HG03439 (cell line): ENCODE results near the gene ATAD2B.
"Not testable (repeated sequence)": the region's sequence is repeated elsewhere in the genome, so short reads cannot be mapped to it uniquely, and the experiment has no call there.

Experiments
- ATAC-seq: cut with Tn5 transposase; IDR thresholded peaks from one replicate; pipeline ENCODE4 v1.9.1; 2021; ENCODE audit warnings: mild to moderate bottlenecking, moderate library complexity; ENCODE audit not compliant: unreplicated experiment

ATAD2B gene

GRCh38 chr2:23753291-23754010 lies 173.5 kb downstream of the ATAD2B start:
- ATAC-seq = no peak

- ATAC-seq = no peak
These were observed 175.1 kb downstream of the ATAD2B start for GRCh38 chr2:23751747-23752265.

DNA sequence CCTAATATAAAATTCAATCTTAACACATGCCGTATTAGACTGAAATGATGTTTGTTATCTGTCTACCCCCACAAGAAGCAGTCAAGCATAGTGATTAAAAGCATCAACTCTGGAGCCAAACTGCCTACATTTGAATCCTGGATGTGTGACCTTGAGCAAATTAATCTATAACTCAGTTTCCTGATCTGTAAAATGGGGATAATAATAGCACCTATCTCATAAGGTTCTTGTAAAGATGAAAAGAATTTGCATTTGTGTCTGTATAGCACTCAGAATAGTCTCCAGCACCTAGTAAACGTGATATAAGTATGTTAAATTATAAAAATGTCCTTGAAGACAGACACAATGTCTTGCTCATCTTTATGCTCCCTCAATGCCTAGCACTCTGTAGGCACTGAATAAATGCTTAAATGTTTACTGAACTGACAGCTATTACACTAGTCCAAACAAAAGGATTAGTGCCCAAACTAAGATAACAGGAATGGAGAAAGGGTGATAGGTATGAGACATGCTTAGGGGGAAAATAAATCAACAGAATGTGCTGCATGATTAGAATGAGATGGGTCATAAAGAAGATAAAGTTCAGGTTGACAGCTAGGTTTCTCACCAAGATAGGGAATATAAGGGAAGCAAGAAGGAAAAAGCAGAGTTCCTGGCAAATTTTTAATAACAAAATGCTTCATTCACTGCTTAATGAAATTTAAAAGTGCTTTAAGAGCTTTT lies 180.6 kb downstream of the ATAD2B start:
- ATAC-seq = no peak

DNA sequence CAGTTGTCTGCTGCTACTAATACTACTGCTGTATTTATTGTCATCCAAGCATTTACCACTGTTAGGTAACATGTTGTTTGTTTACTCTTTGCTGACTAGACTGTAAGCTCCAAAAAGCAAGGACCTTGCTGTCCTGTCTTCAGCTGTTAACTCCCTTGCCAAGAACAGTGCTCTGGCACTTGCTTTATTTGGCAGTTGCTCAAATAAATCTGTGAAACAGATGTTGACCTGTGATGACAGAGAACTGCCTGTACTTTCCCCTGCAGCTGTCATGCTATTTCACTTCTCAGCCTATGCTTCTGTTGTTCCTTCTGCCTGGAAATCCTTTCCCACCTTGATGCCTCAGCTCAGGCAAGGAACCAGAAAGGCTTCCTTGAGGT lies 181.2 kb downstream of the ATAD2B start:
- no peak for ATAC-seq

GRCh38 chr2:23745068-23745725 lies 181.7 kb downstream of the ATAD2B start:
- ATAC-seq = no peak

DNA sequence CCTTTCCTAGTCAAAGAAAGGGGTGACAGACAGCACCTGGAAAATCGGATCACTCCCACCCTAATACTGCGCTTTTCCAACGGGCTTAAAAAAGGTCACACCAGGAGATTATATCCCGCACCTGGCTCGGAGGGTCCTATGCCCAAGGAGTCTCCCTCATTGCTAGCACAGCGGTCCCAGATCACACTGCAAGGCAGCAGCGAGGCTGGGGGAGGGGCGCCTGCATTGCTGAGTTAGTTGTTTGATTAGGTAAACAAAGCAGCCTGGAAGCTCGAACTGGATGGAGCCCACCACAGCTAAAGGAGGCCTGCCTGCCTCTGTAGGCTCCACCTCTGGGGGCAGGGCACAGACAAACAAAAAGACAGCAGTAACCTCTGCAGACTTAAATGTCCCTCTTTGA lies 190.1 kb downstream of the ATAD2B start:
- ATAC-seq = not testable (repeated sequence)

GRCh38 chr2:23734416-23734815 lies 192.5 kb downstream of the ATAD2B start:
- ATAC-seq = no peak

DNA sequence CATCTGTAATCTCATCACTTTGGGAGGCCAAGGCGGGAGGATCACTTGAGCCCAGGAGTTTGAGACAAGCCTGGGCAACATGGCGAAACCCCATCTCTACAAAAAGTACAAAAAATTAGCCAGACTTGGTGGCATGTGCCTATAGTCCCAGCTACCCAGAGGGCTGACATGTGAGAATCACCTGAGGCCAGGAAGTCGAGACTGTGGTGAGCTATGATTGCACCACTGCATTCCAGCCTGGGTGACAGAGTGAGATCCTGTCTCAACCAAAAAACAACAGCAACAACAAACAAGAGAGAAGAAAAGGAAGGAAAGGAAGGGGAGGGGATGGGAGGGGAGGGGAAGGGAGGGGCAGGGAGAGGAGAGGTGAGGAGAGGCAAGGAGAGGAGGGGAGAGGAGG lies 203.9 kb downstream of the ATAD2B start:
- ATAC-seq = not testable (repeated sequence)

- ATAC-seq = no peak
These were observed 204.7 kb downstream of the ATAD2B start for GRCh38 chr2:23722255-23722654.

- no peak for ATAC-seq
These were observed 205.5 kb downstream of the ATAD2B start for GRCh38 chr2:23721454-23721826.

DNA sequence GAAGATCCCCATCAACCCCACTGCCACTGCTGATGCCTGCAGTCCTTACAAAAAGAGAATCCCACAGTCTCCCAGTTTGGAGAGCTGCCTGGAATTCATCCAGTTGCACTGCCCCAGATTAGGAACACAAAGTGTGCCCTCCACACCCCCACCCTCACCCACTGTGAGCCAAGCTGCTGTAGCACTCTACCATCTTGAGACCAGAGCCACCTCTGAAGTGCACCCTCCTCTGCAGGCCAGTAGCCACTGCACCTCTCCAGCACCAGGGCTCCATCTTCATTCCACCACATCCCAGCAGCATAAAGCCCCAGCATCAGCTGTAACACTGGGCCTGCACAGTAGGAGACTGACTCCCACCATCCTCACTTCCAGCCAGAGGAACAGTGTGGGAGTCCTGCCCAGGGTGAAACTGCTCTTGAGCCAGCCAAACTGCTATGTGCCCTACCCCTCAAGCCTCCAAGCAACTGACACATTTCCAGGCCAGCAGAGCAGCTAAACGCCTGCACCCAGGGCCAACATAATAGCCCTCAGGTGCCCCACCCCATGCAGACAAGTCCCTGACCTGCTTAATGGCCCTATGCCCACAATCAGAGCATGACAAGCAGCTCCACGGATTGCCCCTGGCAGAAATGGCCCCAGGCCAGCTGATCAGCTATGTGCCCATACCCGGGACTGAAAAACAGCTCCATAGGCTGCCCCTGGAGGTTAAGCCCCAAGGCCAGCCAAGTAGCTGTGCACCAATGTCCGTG lies 206.0 kb downstream of the ATAD2B start:
- ATAC-seq = no peak

DNA sequence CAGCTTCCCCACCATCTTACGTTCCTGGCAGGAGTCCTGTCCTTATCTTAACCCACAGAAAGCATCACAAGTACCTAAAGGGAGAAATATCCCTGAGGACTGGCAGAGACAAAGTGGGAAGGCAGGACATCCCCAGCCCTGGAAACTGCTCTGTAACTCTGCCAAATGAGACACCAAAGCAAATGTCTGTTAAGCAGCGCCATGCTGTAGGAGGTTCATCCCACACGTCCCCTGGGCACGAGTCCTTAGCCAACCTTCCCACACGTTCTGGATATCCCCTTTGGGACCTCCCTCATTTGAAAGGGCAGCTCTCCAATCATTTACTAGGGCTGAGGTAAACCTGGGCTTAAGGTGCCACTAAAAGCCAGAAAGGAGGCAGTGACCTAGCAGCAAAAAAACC lies 207.2 kb downstream of the ATAD2B start:
- ATAC-seq = no peak

GRCh38 chr2:23718931-23719700 lies 207.8 kb downstream of the ATAD2B start:
- no peak for ATAC-seq

DNA sequence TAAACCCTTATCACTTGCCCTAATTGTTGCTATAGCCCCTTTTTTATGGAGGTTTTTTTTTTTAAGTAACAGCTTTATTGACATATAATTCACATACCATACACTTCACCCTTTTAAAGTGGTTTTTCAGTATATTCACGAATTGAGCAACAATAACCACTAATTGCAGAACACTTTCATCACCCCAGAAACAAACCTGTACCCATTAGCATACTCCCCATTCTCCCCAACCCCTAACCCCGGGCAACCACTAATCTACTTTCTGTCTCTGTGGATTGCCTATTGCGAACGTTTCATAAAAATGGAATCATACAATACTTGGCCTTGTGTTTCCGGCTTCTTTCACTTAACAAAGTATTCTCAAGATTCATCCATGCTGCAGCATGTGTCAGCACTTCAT lies 213.6 kb downstream of the ATAD2B start:
- no peak for ATAC-seq

DNA sequence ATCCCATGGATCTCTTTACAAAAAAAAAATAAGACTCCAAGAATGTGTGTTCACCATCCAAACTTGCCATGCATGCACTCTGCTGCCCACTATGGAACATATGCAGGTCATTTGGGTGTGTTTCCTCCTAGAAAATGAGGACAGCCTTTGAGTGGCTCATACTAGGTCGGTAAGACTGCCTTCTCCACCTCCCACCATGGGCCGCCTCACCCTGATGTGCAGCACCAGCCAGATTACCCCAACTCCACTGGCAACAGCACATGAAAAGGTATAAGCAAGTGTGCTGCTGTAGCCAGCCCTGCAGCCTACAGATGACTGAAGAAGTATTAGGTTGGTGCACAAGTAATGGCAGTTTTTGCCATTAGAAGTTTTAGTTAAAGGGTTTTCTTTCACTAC lies 214.2 kb downstream of the ATAD2B start:
- no peak for ATAC-seq

- ATAC-seq = no peak
These were observed 214.8 kb downstream of the ATAD2B start for GRCh38 chr2:23711979-23712755.

GRCh38 chr2:23709311-23709710 lies 217.6 kb downstream of the ATAD2B start:
- ATAC-seq = no peak

GRCh38 chr2:23708771-23709170 lies 218.2 kb downstream of the ATAD2B start:
- ATAC-seq = no peak

DNA sequence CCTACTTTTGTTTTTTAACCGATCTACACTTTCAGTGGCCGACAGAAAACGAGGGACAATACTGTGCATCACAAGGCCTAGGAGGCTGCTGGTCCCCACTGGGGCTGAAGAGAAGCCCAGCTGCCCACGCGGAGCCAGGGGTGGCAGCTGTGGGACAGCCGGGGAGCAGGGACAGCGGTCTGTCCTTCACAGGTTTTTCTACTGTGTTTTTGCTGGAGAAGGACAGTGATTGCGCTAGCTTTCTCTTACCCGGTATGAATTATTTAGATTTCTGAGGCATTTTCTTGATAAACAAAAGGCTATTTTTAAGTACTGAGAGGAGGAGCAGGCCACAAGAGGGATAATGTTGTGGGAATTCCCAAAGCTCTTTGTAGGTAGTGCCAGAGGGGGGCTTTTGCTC lies 219.8 kb downstream of the ATAD2B start:
- ATAC-seq = no peak

- ATAC-seq = no peak
These were observed 220.3 kb downstream of the ATAD2B start for GRCh38 chr2:23706613-23707078.
